DMS53 (cell line): ENCODE measurements around the gene CBARP.

Experiments
- DNase-seq: peaks from one replicate; lab custom pipeline; 2025; lab: John Stamatoyannopoulos, UW

Gene CBARP

DNA sequence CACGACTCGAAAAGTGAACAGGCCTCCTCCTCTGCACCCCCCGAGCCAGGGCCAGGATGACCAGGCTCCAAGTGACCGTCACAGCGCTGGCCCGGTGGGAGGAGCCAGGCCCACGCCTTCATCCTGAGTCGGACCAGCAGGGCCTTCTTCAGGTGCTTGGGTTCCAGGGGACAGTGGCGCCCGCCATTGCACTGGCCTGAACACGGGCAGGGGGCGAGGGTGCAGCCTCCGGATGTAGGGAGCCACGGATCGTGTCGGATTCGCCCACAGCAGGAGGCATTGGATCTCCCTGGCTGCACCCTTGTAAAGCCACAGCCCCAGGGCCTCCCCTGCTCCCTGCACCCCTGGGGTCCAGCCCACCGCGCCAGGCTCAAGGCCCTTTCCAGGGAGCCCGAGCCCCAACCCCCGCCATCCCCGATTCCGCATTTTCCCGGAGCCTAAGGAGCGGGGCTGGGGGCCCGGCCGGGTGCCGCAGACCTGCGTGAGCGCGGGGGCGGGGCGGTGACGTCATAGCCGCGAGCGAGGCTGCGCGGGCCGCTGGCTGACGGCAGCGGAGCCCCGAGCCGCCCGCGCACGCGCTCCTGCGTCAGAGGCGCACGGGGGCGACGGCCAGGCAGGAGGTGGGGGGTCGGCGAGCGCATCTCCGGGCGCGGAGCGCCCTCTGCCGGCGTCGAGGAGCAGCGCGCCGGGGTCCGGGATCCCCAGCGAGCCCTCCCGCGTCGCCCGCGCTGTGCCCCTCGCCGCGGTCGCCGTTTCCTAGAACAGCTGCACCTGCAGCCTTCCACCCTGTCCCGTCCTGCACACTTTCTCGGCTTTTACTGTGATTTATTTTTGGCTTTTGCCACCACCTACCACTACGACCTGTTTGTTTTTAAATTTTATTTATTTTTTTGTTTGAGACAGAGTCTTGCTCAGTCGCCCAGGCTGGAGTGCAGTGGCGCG is 2.3 kb upstream of the CBARP start:
- DNase-seq: peak; percentile 94

DNA sequence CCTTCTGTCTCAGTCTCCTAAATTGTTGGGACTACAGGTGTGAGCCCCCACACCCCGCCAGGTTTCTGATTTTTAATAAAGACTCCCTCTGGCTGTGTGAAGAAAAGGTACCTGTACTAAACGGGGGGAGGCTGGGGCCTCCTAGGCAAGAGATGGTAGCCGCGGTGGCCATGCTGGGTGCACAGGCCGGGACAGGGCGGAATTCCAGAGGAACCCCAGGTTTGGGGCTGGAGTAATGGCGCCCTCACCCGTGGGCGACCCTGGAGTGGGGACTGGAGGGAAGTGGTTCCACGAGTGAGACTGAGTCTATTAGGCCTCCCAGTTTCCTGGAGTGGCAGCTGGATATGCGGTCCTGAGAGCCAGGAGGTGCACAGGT is 1.6 kb upstream of the CBARP start:
- DNase-seq: no peak

DNA sequence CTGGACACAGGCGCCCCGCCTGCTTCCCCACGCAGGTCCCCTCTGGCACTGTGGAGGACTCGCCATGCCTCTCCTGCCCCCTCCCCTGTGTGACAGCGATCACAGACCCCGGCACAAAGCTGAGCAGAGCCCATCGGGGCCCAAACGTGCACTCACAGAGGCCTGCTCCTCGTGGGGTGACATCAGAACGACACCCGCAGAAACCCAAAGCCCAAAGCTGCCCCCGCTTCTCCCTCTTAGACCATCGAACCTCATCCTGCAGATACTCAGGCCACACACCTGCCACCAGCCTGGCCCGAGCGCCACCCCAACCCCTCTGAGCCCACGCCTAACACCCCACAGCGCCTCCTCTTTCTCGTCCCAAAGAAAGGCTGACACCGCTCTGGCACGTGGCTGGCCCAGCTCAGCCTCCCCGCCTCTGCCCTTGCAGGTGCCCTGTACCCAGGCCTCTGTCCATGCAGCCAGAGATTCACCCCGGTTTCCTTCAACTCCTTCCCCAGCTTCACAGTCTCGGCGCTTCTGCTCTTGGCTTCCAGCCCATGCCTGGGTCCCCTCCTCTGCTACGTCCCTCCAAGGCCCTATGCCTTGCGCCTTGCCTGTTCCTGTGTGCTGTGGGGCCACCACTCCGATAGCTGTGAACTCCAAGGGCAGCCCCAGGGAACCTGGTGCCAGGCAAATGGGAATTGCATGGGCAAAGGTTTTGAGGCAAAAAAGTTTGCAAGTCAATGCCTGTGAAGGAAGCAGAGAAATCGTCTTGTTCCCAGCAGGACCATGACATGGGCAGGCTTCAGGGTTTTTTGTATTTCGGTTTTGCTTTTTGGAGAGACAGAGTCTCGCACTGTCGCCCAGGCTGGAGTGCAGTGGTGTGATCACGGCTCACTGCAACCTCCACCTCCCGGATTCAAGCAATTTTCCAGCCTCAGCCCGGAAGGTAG is 831 bp upstream of the CBARP start:
- DNase-seq: peak; percentile 26

DNA sequence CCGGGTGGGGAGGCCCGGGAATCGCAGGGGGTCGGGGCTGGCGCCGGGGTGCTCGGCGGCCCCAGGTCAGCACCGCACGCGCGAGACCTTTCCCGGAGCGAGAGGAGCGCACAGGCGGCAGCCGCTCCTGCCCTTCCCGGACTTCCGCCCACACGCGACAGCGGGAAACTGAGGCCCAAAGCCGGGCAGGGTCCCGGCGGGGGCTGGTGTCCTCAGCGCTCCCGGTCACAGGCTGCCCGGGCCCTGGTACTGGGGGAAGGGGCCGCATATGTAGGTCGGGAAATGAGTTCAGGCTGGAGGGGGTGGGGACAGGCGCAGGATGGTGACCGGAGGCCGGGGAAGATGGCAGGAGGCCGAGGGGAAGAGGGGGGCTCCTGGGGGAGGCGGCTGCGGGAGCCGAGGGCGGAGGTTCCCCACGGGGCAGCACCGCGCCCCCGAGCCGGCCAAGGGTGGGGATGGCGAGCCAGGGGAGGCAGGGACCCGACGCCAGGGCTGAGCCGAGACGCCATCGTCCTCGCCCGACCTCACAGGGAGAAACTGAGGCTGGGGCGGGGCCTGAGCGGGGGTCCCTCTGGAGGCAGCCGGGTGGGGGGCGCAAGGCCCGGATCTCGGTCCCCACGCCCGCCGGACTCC is 662 bp downstream of the CBARP start:
- peak; percentile 50 for DNase-seq

DNA sequence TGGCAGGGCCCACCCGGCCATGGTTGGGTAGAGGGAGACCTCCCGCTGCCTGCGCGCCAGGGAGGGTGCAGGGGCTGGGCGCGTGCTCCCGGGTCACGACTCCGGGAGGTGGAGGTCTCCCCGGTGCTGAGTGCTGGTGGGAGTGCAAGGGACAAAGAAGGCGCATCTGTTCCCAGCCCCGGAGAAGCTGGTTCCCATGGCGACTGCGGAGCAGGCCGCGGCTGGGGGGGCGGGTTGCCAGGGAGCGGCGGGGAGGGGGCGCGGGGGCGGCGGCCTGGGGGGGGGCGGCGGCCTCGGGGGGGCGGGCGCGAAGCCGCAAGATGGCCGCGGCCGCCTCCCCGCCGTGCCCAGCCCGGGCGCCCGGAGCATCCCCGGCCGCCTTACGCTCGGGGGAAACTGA is 1.2 kb downstream of the CBARP start:
- no peak for DNase-seq

DNA sequence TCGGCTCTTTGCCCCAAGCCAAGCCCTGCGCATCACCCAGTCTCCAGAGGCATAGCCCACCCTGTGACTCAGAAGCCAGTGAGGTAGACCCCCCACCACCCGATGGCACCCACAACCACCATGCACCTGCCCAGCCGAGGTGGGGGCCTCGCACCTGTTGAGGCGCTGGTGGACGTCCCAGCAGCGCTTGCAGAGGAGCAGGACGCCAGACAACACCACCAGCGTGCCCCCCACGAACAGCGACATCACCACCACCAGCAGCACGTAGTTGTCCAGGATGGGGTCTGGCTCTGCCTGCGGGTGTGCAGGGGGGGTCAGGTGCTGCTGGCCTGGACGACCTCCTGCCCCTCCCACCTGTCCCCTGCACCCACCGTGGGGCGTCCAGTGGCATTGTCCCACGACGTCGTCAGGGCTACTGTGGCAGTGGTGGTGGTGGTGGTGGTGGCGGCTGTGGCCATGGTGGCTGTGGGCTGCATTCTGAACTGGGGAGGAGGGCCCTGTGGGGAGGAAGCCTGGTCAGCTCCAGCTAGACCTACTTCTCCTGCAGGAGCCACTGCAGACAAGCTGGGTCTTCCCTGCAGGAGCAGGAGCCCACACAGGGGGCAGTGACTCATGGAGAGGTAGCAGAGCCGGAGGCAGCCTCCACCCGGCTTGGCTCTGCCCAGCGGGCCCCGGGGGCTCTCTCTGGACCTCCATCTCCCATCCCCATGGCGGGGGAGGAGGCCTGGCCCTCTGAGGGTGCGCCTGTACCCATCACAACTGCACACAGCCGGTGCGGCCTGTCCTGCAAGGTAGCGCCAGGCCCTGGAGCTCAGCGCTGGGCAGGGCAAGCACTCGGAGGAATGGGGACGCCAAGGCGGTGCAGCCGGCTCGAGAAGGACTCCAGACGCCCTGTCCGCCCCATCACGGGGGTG is 1.9 kb downstream of the CBARP start:
- no peak for DNase-seq

DNA sequence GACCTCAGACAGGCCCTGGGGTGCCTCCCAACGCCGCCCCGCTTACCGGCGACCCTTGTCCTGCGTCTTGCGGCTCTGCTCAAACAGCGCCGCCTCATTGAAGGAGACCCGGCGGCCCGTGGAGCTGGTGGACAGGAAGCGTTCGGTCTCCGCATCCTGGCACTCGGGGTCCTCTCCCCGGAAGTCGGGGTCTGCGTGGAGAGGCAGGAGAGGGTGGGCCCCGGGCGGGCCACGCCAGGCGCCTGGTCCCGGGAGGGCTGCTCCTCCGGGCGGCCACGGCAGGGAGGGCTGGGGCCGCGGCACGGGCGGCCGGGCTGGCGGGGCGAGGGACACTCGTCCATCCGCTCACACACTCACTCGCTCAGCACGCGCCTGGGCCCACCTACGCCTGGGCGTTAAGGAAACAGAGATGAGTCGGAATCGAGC is 2.8 kb downstream of the CBARP start:
- DNase-seq: no peak

DNA sequence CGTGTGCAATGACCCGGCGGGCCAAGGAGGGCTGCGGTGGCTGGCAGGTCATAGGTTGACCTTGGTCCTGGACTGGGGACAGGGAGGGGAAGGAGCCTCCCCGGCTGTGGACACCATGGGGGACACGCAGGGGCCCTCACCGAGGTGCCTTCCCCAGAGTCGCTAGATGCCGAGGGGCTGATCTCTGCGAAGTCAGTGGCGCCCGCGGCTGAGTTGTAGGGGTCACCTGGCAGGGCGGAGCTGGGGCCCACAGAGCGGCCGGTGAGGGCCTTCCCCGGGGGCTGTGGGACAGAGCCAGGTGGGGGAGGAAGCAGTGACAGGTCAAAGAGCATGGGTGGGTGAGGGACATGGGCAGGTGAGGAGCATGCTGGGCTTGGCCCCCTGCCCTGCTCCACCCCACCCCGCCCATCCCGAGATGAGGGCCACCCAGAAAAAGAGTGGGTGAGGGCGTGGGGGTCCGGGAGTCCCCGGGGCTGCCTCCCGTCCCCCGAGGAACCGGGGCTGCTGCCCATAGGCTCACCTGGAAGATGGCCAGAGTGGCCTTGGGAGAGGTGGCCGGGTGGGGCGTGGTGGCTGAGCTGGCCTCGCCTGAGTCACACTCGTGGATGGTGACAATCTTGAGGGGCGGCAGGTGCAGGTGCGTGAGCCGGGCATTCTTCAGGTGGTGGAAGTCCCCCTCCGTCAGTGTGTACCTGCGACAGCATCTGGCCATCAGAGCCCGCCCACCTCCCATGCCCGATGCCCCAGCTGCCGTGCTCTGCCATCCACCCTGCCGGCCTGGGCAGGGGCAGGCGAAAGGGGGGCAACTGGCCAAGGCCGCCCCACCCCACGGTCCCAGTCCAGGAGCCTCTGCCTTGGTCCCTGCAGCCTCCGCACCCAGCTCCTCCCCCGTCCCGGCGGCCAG is 3.5 kb downstream of the CBARP start:
- DNase-seq: no peak

DNA sequence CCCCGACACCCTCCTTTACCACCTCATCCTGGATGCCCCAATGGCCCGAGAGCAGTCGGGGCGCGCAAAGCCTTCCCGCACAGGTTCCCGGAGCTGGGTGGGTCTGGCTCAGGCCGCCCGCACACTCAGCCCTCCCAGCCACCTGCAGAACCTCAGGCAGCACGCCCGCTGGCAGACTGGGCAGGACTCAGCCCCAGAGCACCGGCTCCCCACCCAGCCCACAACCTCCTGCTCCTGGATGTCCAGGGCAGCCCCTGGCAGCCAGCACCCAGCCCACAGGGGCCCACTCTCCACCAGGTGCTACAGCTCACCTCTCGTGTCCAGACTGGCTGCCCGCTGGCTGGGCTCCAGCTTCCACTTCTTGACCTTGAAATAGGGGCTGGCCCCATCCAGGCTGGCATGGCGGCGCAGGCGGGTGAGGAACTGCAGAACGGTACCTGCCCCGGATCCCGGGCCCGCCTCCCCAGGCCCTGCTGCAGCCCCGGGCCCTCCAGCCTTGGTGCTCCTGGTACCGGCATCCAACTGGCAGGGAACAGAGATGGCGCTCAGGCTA is 4.6 kb downstream of the CBARP start:
- no peak for DNase-seq

DNA sequence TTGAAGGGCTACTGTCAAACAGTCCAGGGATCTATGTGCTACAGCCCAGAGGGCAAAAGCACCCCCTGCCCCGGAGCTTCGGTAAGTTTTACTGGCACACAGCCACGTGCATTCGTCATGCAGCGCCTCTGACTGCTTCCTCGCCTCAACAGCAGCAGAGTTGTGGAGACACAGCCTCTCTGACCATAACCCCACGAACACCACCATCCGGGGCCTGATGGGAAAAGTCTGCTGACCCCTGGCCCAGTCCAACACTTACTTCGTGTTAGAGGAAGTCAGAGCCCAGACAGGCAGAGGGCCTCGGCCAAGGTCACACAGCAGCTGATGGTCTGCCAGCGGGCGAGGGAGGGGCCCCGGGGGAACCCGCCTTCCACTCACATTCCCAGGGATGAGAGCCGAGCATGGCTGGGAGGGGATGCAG is 5.1 kb downstream of the CBARP start:
- DNase-seq: no peak

DNA sequence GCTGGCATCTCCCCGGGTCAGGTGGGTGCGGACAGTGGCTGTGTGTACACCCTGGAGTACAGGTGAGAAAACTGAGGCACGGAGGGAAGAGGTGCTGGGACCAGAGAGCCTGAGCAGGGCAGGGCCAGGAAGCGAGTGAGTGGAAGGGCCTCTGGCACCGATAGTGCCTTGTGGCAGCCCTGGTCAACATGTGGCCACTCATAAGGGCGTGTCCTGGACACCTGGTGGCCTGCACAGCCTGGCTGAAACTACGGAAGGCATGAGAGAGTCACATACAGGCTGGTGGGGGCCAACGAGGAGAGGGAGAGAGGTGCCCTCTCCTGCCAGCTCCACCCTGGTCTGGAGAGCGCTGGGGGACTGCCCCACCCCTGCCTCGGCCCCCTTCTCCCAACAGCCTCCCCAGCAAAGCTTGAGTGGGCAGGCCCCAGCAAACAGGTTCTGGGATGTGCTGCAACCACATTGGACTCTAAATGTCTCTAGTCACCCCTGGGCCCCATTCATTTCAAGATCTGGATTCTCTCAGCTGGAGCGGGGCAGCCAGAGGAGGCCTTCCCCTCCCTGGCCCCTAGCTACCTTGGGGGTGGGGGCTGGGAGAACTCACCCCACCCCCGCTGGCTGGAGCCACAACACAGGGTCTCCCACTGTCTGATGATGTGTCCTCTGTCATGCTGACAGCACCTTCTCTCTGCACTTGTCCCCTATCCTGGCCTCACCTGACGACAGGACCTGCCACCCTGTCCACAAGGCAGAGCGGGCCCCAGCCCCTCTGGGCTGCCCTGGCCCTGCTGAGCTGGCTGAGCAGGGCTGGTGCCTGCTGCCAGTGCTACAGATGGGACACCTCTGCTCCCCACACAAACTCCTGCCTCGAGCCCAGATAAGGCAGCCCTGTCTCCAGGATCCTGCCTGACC is 5.8 kb downstream of the CBARP start:
- peak; percentile 52 for DNase-seq

DNA sequence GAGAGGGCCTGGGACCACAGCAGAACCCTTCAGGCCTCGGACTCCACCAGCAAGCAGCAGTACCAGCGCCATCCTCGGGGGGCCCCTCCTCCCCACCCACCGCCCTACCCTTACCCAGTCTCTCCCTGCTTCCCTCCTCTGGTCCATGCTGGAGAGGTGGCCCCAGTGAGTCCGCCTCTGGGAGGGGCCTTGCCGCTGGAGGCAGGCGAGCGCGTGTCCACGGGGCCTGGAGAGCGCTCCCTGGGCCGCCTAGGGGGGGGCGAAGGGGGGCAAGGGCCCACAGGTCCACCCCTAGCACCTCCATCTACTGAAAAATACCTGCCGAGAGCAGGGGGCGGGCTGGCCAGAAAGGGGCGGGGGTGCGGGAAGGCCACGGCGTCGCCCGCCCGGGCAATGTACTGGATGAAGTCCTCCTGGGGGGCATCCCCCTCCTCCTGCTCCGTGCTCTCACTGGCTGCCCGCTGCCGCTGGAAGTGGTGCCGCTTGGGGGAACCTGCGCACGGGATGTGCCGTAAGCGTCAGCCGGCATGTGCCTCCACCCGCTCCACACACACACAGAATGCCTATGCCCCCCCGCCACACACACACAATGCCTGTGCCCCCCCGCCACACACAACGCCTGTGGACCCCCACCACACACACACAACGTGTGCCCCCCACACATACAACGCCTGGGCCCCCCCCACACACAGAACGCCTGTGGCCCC is 6.9 kb downstream of the CBARP start:
- DNase-seq: no peak

DNA sequence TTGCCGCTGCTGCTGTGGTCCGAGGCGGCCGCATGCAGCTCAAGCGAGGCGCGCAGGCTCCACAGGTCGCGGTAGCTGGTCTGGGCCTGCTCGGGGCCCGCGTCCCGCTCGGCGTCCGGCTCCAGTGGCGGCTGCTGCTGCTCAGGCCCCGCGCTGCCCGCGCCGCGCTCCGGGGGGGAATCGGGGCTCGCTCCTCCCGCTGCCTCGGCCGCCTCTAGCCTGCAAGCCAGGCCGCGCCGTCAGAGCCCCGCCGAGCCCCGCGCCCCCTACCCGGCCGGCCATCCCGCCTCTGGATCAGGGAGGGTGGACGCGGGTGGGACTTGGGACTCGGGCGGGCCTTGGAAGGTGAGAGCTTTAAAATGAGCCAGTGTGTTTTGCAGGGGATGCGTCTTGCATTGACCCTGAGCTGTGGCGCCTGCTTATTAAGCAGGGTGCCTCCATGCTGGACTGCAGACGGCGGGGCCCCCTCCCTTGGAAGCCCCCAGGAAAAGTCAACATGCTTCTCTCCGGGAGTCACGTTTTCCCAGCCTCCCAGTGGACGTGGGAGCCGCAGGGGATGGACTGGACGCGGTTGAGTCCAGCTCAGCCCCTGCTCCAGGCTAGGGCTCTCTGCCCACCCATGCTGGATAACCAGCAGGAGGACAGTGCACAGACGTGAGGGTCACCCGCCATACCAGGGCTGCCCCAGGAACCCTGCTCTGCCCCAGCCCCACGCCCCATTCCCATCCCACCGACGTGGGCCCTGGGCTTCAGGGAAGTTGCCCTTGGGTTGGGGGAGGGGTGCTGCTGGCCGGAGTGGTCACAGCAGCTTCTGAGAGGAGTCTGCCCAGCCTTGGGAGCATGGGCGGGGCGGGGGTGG is 7.7 kb downstream of the CBARP start:
- DNase-seq: no peak

DNA sequence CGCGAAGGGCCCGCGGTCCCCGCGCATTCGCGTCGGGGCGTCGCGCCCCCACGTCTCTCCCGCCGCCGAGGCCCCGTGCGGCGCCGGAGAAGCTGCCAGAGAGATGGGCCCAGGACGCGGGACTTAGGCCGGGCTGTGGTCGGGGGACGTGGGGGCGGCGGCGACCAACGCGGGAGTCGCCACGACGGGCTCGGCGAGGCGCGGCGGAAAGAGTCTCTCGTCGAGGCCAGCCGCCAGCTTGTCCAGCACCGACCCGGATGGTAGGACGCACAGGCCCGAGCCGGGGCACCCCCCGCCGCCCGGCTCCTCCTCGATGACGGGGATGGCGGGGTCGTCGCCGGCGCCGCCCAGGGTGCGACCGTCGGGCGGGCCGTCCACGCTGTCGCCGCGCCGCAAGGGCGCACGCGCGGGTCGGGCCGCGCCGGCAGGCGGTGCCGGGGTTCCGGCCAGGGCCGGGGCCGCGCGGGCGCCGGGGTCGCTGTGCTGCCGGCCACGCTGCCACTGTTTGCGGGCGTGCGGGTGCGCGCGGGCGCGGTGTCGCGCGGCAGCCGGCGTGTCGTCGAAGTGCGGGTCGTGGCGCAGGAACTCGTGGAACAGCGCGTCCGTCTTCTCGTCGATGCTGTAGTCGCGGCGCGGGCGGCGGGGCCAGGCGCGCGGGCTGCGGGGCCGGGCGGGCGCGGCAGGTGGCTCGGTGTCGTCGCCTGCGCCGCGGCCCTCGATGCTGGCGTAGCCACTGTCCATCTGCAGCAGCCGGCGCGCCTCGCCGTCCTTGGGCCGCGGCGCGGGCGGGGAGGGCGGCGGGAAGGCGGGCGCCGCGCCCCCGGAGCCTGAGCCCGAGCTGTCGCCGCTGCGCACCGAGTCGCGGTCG is 8.5 kb downstream of the CBARP start:
- DNase-seq: no peak

DNA sequence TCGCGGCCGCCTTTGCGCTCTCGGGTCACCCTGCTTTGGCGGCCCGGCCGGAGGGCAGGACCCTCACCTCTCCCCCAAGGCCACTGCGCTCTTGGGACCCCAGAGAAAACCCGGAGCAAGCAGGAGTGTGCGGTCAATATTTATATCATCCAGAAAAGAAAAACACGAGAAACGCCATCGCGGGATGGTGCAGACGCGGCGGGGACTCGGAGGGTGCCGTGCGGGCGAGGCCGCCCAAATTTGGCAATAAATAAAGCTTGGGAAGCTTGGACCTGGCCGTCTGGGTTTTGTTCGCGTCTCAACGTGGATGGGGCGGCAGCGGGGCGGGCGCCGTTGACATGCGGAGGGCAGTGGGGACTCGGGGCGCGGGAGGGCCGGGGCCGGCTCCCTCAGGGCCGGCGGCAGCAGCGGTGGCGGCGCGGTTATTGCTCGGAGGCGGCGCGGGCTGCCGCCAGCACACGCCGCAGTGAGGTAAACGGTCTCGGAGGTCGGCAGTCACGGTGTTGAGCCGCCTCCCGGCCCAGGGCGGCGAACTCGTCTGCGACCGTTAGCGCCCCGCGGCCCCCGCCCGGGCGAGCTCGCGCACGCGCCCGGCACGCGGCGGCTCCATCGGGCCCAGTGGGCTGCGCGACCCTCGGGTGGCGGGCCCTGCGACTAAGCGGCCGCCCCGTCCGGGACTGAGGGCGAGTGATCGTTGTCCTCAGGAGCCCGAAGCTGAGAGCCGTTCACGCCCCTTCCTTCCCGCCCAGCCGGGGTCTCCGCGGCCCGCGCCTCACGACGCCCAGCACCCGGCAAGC is 9.4 kb downstream of the CBARP start:
- no peak for DNase-seq
